GM23248 (cell line): ENCODE results near the gene ATXN7L2.

Source experiments
- EZH2 ChIP-seq: fragments of 200-600 bp; sonication (generic); IDR thresholded peaks from 2 replicates; pipeline ENCODE4 v1.6.1; 2018; ENCODE audit warnings: antibody characterized with exemption, mild to moderate bottlenecking; ENCODE audit not compliant: insufficient read depth, poor library complexity, severe bottlenecking
- EZH2phosphoT487 ChIP-seq: fragments of 200-600 bp; sonication (generic); IDR thresholded peaks from 2 replicates; pipeline ENCODE4 v1.6.1; 2018; ENCODE audit warnings: antibody characterized with exemption, moderate library complexity, mild to moderate bottlenecking, low read depth; ENCODE audit not compliant: insufficient read depth

- TF ChIP-seq EZH2, result no peak
- TF ChIP-seq EZH2phosphoT487, result no peak
Observed at GRCh38 chr1:109491372-109491771, 7.7 kb downstream of the ATXN7L2 start.
